ENCODE measurements around the gene FOXE3.

Gene FOXE3

DNA sequence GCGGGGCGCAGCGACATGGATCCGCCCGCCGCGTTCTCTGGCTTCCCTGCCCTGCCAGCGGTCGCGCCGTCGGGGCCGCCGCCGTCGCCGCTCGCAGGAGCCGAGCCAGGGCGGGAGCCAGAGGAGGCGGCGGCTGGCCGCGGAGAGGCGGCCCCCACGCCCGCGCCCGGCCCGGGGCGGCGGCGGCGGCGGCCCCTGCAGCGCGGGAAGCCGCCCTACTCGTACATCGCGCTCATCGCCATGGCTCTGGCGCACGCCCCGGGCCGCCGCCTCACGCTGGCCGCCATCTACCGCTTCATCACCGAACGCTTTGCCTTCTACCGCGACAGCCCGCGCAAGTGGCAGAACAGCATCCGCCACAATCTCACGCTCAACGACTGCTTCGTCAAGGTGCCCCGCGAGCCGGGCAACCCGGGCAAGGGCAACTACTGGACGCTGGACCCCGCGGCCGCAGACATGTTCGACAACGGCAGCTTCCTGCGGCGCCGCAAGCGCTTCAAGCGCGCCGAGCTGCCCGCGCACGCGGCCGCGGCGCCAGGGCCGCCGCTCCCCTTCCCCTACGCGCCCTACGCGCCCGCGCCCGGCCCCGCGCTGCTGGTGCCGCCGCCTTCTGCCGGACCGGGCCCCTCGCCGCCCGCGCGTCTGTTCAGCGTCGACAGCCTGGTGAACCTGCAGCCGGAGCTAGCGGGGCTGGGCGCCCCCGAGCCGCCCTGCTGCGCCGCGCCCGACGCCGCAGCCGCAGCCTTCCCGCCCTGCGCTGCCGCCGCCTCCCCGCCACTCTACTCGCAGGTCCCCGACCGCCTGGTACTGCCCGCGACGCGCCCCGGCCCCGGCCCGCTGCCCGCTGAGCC lies 459 bp downstream of the FOXE3 start:
- H3K4me1 ChIP-seq (ENCODE audit: insufficient read depth, low read length): no peaks in the 10 kb centered on the region
- no peak for DNase-seq
- no peaks in the 10 kb centered on the region for H3K27me3 ChIP-seq (ENCODE audit: insufficient read depth, low read length, poor library complexity)
- H3K79me2 ChIP-seq (ENCODE audit: insufficient read depth, low read length): no peaks in the 10 kb centered on the region
- TF ChIP-seq, protein P1, sequence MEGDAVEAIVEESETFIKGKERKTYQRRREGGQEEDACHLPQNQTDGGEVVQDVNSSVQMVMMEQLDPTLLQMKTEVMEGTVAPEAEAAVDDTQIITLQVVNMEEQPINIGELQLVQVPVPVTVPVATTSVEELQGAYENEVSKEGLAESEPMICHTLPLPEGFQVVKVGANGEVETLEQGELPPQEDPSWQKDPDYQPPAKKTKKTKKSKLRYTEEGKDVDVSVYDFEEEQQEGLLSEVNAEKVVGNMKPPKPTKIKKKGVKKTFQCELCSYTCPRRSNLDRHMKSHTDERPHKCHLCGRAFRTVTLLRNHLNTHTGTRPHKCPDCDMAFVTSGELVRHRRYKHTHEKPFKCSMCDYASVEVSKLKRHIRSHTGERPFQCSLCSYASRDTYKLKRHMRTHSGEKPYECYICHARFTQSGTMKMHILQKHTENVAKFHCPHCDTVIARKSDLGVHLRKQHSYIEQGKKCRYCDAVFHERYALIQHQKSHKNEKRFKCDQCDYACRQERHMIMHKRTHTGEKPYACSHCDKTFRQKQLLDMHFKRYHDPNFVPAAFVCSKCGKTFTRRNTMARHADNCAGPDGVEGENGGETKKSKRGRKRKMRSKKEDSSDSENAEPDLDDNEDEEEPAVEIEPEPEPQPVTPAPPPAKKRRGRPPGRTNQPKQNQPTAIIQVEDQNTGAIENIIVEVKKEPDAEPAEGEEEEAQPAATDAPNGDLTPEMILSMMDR (IDR thresholded peaks at IDR 0.05; ENCODE audit: borderline replicate concordance, extremely low read depth, low read length, poor library complexity, severe bottlenecking): no peak
- TF ChIP-seq EZH2 (IDR thresholded peaks at IDR 0.05; ENCODE audit: borderline replicate concordance, low read depth, low read length, severe bottlenecking): no peak
- H2AFZ ChIP-seq (ENCODE audit: low read depth, low read length): no peak overlapping the region
- H3K4me2 ChIP-seq (ENCODE audit: insufficient read depth, low read length): no peak overlapping the region
- no peak overlapping the region for H3K27ac ChIP-seq (ENCODE audit: low read length)
- H4K20me1 ChIP-seq (ENCODE audit: insufficient read depth, low read length): peaks cover 5% of the 10 kb centered on the region
- no peak overlapping the region for H3K4me3 ChIP-seq (ENCODE audit: low read depth in 1 of 2, low read length in 2 of 2)
- H3K9ac ChIP-seq (ENCODE audit: low read depth, low read length): no peak overlapping the region
- no peaks in the 10 kb centered on the region for H3K9me3 ChIP-seq (ENCODE audit: insufficient read depth, low read length, severe bottlenecking)
- H3K36me3 ChIP-seq (ENCODE audit: insufficient read depth, low read length): no peaks in the 10 kb centered on the region
- ATAC-seq (ENCODE audit: insufficient read depth, low read depth): no peak

DNA sequence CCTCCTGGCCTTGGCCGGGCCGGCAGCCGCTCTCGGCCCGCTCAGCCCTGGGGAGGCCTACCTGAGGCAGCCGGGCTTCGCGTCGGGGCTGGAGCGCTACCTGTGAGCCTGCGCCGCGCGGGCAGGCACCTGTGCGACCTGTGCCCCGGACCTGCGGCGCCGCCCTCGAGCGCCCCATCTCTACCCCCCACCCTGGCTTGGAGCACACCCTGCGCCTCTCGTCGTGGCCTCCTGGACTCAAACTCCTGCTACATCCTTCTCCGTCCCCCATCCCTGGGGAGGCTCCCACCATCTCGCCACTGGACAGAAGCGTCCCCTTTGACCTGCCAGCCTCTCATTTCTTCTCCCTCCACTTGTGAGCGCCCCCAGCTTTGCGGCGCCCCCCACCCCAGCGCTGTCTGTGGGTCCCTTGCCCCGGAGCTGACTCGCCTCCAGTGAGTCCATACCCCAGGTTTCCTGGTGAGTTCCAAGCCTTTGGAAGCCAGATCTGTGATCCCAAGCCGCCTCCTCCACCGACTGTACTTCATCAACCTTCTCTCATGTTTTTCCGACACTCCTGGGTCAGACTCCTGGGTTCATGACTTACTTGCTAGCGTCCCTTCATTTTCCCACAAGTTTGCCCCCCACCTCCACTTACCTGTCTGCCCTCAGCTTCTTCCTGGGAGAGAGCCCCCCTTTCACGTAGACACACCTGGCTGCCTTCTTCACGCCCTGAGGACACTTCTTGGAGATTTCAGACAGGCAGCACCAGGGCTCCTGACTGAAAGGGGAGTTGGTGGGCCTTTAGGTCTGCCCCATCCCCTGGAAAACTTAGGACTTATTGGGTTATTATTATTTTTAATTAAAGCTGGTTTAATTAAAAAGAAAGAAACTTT lies 1.3 kb downstream of the FOXE3 start:
- Histone ChIP-seq H3K79me2 (ENCODE audit: insufficient read depth, low read length) (no peaks in the 10 kb centered on the region), H3K36me3 (ENCODE audit: insufficient read depth, low read length) (no peaks in the 10 kb centered on the region), H4K20me1 (ENCODE audit: insufficient read depth, low read length) (peaks cover 6% of the 10 kb centered on the region), H3K9ac (ENCODE audit: low read depth, low read length) (no peak overlapping the region), H3K9me3 (ENCODE audit: insufficient read depth, low read length, severe bottlenecking) (no peaks in the 10 kb centered on the region), H3K27me3 (ENCODE audit: insufficient read depth, low read length, poor library complexity) (no peaks in the 10 kb centered on the region), H2AFZ (ENCODE audit: low read depth, low read length) (no peak overlapping the region), H3K4me3 (ENCODE audit: low read depth in 1 of 2, low read length in 2 of 2) (no peak overlapping the region), H3K4me2 (ENCODE audit: insufficient read depth, low read length) (no peak overlapping the region), H3K4me1 (ENCODE audit: insufficient read depth, low read length) (no peaks in the 10 kb centered on the region), H3K27ac (ENCODE audit: low read length) (no peak overlapping the region)
- DNase-seq (no peak), ATAC-seq (ENCODE audit: insufficient read depth, low read depth) (no peak)
- no peak for TF ChIP-seq EZH2 (IDR thresholded peaks at IDR 0.05; ENCODE audit: borderline replicate concordance, low read depth, low read length, severe bottlenecking)
- TF ChIP-seq, protein P1 (IDR thresholded peaks at IDR 0.05; ENCODE audit: borderline replicate concordance, extremely low read depth, low read length, poor library complexity, severe bottlenecking): no peak

GRCh38 chr1:47418122-47418521 lies 2.0 kb downstream of the FOXE3 start:
- no peak overlapping the region for H3K4me2 ChIP-seq (ENCODE audit: insufficient read depth, low read length)
- H3K9me3 ChIP-seq (ENCODE audit: insufficient read depth, low read length, severe bottlenecking): no peaks in the 10 kb centered on the region
- no peak overlapping the region for H2AFZ ChIP-seq (ENCODE audit: low read depth, low read length)
- H3K79me2 ChIP-seq (ENCODE audit: insufficient read depth, low read length): no peaks in the 10 kb centered on the region
- H3K27ac ChIP-seq (ENCODE audit: low read length): no peak overlapping the region
- no peaks in the 10 kb centered on the region for H3K27me3 ChIP-seq (ENCODE audit: insufficient read depth, low read length, poor library complexity)
- no peaks in the 10 kb centered on the region for H3K36me3 ChIP-seq (ENCODE audit: insufficient read depth, low read length)
- no peak for ATAC-seq (ENCODE audit: insufficient read depth, low read depth)
- H3K4me1 ChIP-seq (ENCODE audit: insufficient read depth, low read length): no peaks in the 10 kb centered on the region
- no peak overlapping the region for H3K9ac ChIP-seq (ENCODE audit: low read depth, low read length)
- DNase-seq: no peak
- peaks cover 3% of the 10 kb centered on the region for H4K20me1 ChIP-seq (ENCODE audit: insufficient read depth, low read length)
- H3K4me3 ChIP-seq (ENCODE audit: low read depth in 1 of 2, low read length in 2 of 2): no peak overlapping the region
- TF ChIP-seq, protein P1 (IDR thresholded peaks at IDR 0.05; ENCODE audit: borderline replicate concordance, extremely low read depth, low read length, poor library complexity, severe bottlenecking): no peak
- TF ChIP-seq EZH2 (IDR thresholded peaks at IDR 0.05; ENCODE audit: borderline replicate concordance, low read depth, low read length, severe bottlenecking): no peak
